ENCODE results near the gene TLX2.
"Not testable (repeated sequence)": the region's sequence is repeated elsewhere in the genome, so short reads cannot be mapped to it uniquely, and the experiment has no call there.

The TLX2 gene

GRCh38 chr2:74556831-74557370 lies 42.7 kb downstream of the TLX2 start:
- no peak for TF ChIP-seq CTCF (IDR thresholded peaks at IDR 0.05; ENCODE audit: extremely low read depth, missing control alignments)

GRCh38 chr2:74558284-74559230 lies 44.3 kb downstream of the TLX2 start:
- DNase-seq (ENCODE audit: low spot score): no peak
- TF ChIP-seq CTCF (IDR thresholded peaks at IDR 0.05; ENCODE audit: extremely low read depth, missing control alignments): no peak

More at GRCh38 chr2:74556831-74557370, 42.7 kb downstream of the TLX2 start:
- DNase-seq (ENCODE audit: low spot score): no peak

DNA sequence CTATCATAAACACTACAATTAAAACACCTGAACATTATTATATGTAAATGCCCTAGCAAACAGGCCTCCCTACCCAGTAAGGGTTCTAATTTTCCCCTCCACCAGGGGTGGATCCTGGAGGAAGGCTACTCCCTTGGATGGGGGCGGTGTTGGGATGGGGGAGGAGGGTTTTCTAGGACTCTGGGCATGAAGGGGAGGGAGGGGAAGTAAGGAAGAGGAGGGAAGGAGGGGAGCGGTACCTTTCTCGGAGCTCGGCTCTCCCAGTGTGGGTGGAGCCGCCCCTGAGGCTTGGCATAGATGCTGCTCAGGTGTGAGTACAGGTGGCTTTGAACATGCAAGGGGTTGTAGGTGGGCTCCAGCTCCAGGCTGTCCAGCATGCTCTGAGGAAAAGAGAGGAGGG lies 45.7 kb downstream of the TLX2 start:
- DNase-seq (ENCODE audit: low spot score): no peak
- no peak for TF ChIP-seq CTCF (IDR thresholded peaks at IDR 0.05; ENCODE audit: extremely low read depth, missing control alignments)

GRCh38 chr2:74560591-74560990 lies 46.3 kb downstream of the TLX2 start:
- no peak for DNase-seq (ENCODE audit: low spot score)
- no peak for TF ChIP-seq CTCF (IDR thresholded peaks at IDR 0.05; ENCODE audit: extremely low read depth, missing control alignments)

GRCh38 chr2:74561022-74561421 lies 46.8 kb downstream of the TLX2 start:
- DNase-seq (ENCODE audit: low spot score): not testable (repeated sequence)

DNA sequence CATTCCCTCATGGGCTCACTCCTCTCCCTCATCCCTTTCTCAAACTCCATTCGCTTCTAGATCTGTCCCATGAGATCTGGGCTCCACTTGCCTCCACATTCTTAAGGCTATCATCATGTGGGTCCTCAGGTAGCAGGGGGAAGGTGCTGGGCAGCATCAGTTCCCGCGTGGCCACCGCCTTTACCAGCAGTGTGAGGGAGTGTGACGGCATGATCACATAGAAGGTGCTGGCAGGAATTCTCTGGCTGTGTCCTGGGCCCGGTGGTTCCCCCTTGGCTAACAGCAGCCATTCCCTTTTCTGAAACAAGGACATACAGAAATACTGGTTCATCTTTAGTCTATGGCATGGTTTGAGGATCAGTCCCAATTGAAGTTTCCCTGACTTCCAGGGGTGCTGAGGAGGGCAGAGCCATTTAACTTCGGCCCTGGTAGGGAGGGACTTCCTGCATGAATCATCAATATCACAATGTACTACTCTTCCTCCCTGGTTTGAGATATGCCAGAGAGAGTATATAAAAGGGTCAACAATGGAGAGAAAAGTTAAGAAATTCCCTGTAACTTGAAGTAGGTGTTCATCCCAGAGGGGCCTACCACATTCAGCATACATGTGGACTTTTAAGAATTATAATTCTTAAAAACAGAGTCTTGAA lies 48.0 kb downstream of the TLX2 start:
- TF ChIP-seq CTCF (IDR thresholded peaks at IDR 0.05; ENCODE audit: extremely low read depth, missing control alignments): no peak
- no peak for DNase-seq (ENCODE audit: low spot score)

DNA sequence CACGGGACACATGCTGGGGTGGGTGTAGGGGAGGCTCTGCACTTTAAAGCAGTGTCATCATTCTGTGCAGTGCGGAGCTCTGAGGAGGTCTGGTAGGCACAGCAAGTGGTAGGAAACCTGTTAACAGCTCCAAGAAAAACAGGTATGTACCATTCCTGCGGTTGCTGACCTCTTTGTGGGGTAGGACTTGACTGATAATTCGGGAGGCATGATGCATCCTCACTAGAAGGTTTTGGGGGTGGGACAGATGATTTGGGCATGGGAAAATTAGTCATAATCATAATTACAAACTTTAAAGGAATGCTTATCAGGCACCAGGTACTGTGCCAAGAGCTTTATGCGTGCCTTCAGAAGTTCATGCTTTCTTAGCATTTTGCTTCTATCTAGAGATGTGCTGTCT lies 50.0 kb downstream of the TLX2 start:
- DNase-seq (ENCODE audit: low spot score): no peak
- no peak for TF ChIP-seq CTCF (IDR thresholded peaks at IDR 0.05; ENCODE audit: extremely low read depth, missing control alignments)

Data from GM20000 (cell line).